Neural cell (in vitro differentiated cells): ENCODE results near the gene PSMD11. TPM values are rescaled to one million over a fixed set of nuclear protein-coding genes. Genes with fewer than 3 reads are reported as not detected.

Source experiments
- H2AFZ ChIP-seq: fragments of 200-600, 300-800 bp; sonication (generic), shearing (Covaris generic); 2 replicates; pipeline ENCODE4 v1.6.0; 2014; ENCODE audit warnings: low read depth, mild to moderate bottlenecking, antibody characterized with exemption, low read length, moderate library complexity
- H3F3A ChIP-seq: fragments of 200-600 bp; shearing (Covaris generic); 2 replicates; pipeline ENCODE4 v1.6.1; 2016; ENCODE audit warnings: mild to moderate bottlenecking, moderate library complexity, mixed read lengths, antibody characterized with exemption, low read length; ENCODE audit not compliant: insufficient read depth, poor library complexity, severe bottlenecking
- H3K27ac ChIP-seq: fragments of 200-600, 300-800 bp; sonication (generic), shearing (Covaris generic); 2 replicates; pipeline ENCODE4 v1.5.1; 2014; ENCODE audit warnings: mild to moderate bottlenecking, low read length, moderate library complexity
- H3K27me3 ChIP-seq: fragments of 300-800, 200-600 bp; sonication (generic), shearing (Covaris generic); 2 replicates; pipeline ENCODE4 v1.6.0; 2014; ENCODE audit warnings: mild to moderate bottlenecking, low read depth, low read length, moderate library complexity; ENCODE audit not compliant: insufficient read depth
- H3K36me3 ChIP-seq: fragments of 300-800, 200-600 bp; sonication (generic), shearing (Covaris generic); 2 replicates; pipeline ENCODE4 v1.5.1; 2014; ENCODE audit warnings: mild to moderate bottlenecking, antibody characterized with exemption, low read length, moderate library complexity; ENCODE audit not compliant: insufficient read depth
- H3K4me2 ChIP-seq: fragments of 300-800, 200-600 bp; sonication (generic), shearing (Covaris generic); 2 replicates; pipeline ENCODE4 v1.6.0; 2014; ENCODE audit warnings: mild to moderate bottlenecking, low read length
- H3K4me3 ChIP-seq: fragments of 300-800, 200-600 bp; sonication (generic), shearing (Covaris generic); 2 replicates; pipeline ENCODE4 v1.5.1; 2014; ENCODE audit warnings: mild to moderate bottlenecking, low read length, moderate library complexity
- H3K79me2 ChIP-seq: fragments of 200-600 bp; shearing (Covaris generic); replicated peaks from 2 replicates; pipeline ENCODE4 v1.6.0; 2014; ENCODE audit warnings: mild to moderate bottlenecking, low read length, moderate library complexity; ENCODE audit not compliant: insufficient read depth
- H3K9ac ChIP-seq: fragments of 300-800, 200-600 bp; sonication (generic), shearing (Covaris generic); 2 replicates; pipeline ENCODE4 v1.6.1; 2016; ENCODE audit warnings: mild to moderate bottlenecking, low read length, mixed read lengths
- H3K9me2 ChIP-seq: fragments of 200-600 bp; shearing (Covaris generic); 2 replicates; pipeline ENCODE4 v1.6.1; 2016; ENCODE audit warnings: mild to moderate bottlenecking, low read length, mixed read lengths; ENCODE audit not compliant: insufficient read depth
- H3K9me3 ChIP-seq: fragments of 200-600, 300-800 bp; sonication (generic), shearing (Covaris generic); 2 replicates; pipeline ENCODE4 v1.6.1; 2016; ENCODE audit warnings: mild to moderate bottlenecking, mixed run types, low read length, moderate library complexity, mixed read lengths
- H4K20me1 ChIP-seq: fragments of 200-600 bp; shearing (Covaris generic); 2 replicates; pipeline ENCODE4 v1.6.1; 2016; ENCODE audit warnings: mild to moderate bottlenecking, mixed run types; ENCODE audit not compliant: insufficient read depth
- EP300 ChIP-seq: fragments of 450-650 bp; conservative IDR thresholded peaks from 2 replicates; pipeline ENCODE4 v1.6.1; 2014; ENCODE audit warnings: antibody characterized with exemption, mild to moderate bottlenecking, moderate library complexity; ENCODE audit not compliant: poor library complexity, severe bottlenecking
- REST ChIP-seq: IDR thresholded peaks from 2 replicates; pipeline ENCODE4 v1.6.1; 2012; ENCODE audit warnings: borderline replicate concordance
- SMC3 ChIP-seq: fragments of 450-650 bp; conservative IDR thresholded peaks from 2 replicates; pipeline ENCODE4 v1.6.1; 2014; ENCODE audit warnings: antibody characterized with exemption, mild to moderate bottlenecking, moderate library complexity; ENCODE audit not compliant: poor library complexity
- TAF1 ChIP-seq: IDR thresholded peaks from 2 replicates; pipeline ENCODE4 v1.6.1; 2012; ENCODE audit warnings: low read depth
- polyA plus RNA-seq: library from polyadenylated mRNA; depleted of rRNA; stranded (reverse); fragments of >200 nt; gene quantifications from 2 replicates; pipeline ENCODE4 v1.2.3, GENCODE V29; 2014

The PSMD11 gene
- polyA plus RNA-seq, 1 donor from 2014 or later = 43.9 TPM

- no peaks in the 10 kb centered on the region for H3K9me2 ChIP-seq
- H3K27ac ChIP-seq = peak overlapping the region; percentile 96
- H3K9ac ChIP-seq = peak overlapping the region; percentile 96
- peak overlapping the region; percentile 88 for H3K4me3 ChIP-seq
- no peaks in the 10 kb centered on the region for H3F3A ChIP-seq
- no peaks in the 10 kb centered on the region for H3K9me3 ChIP-seq
- H3K4me2 ChIP-seq = peak overlapping the region; percentile 50
- H3K79me2 ChIP-seq = peaks cover 50% of the 10 kb centered on the region
- no peak for TF ChIP-seq SMC3
- TF ChIP-seq TAF1 = no peak
- no peak for TF ChIP-seq EP300
- H3K36me3 ChIP-seq = peaks cover 26% of the 10 kb centered on the region
- no peak overlapping the region for H2AFZ ChIP-seq
- H3K27me3 ChIP-seq = no peaks in the 10 kb centered on the region
- peaks cover 10% of the 10 kb centered on the region for H4K20me1 ChIP-seq
Observed at GRCh38 chr17:32489320-32490100, 45.2 kb downstream of the PSMD11 start.

- peak overlapping the region; percentile 50 for H3K4me2 ChIP-seq
- peak overlapping the region; percentile 88 for H3K4me3 ChIP-seq
Observed at GRCh38 chr17:32490101-32490482, 45.8 kb downstream of the PSMD11 start.

More at GRCh38 chr17:32490101-32490482, 45.8 kb downstream of the PSMD11 start:
- Histone ChIP-seq H4K20me1 (peaks cover 10% of the 10 kb centered on the region), H3K9ac (peak overlapping the region; percentile 96), H3F3A (no peaks in the 10 kb centered on the region), H3K9me3 (no peaks in the 10 kb centered on the region), H3K27ac (peak overlapping the region; percentile 96), H2AFZ (no peak overlapping the region), H3K79me2 (peaks cover 50% of the 10 kb centered on the region), H3K36me3 (peaks cover 26% of the 10 kb centered on the region), H3K27me3 (no peaks in the 10 kb centered on the region), H3K9me2 (no peaks in the 10 kb centered on the region)
- TF ChIP-seq SMC3 (peak; percentile 30), REST (no peak)
